SK-N-SH (cell line): ENCODE results near the gene JPH3. TPM values are rescaled to one million over a fixed set of nuclear protein-coding genes. Genes with fewer than 3 reads are reported as not detected.

Experiments used
- CTCF ChIA-PET: fragments of 300-600, 350-600 bp; formaldehyde crosslinking; extraction: SDS; loops from one replicate; lab custom pipeline; 2021; lab: Yijun Ruan, JAX
- POLR2A ChIA-PET: fragments of 350-600 bp; sonication (Branson Sonifier 250); formaldehyde crosslinking; extraction: SDS; loops from one replicate; lab custom pipeline; 2020; ENCODE audit warnings: antibody characterized with exemption, inconsistent platforms; lab: Yijun Ruan, JAX
- DNase-seq: peaks from one replicate; pipeline ENCODE4 v3.0.0; 2012
- H2AFZ ChIP-seq: fragments of 200-600 bp; sonication (generic); 2 replicates; pipeline ENCODE4 v1.8.1; 2016; ENCODE audit warnings: antibody characterized with exemption, mild to moderate bottlenecking, low read depth
- H3F3A ChIP-seq: fragments of 200-600 bp; sonication (generic); replicated peaks from 2 replicates; pipeline ENCODE3; 2016; ENCODE audit warnings: antibody characterized with exemption, mild to moderate bottlenecking; ENCODE audit not compliant: insufficient read depth
- H3K27ac ChIP-seq, 2 experiments: fragments of 200-500 bp in 1 of 2; fragments of 200-600 bp in 1 of 2; sonication (Bioruptor generic) in 1 of 2; sonication (generic), shearing (Covaris generic) in 1 of 2; 2 replicates each; pipeline versions ENCODE4 v1.5.1 to v1.6.1; 2014 to 2016; ENCODE audit warnings: low read depth in 2 of 2, inconsistent platforms in 1 of 2, low read length in 1 of 2, mild to moderate bottlenecking in 1 of 2, mixed read lengths in 1 of 2
- H3K27me3 ChIP-seq: fragments of 200-600 bp; sonication (generic), shearing (Covaris generic); 2 replicates; pipeline ENCODE4 v1.6.1; 2016; ENCODE audit warnings: mixed run types; ENCODE audit not compliant: insufficient read depth
- H3K36me3 ChIP-seq, 2 experiments: fragments of 200-500 bp in 1 of 2; fragments of 200-600 bp in 1 of 2; sonication (Bioruptor generic) in 1 of 2; sonication (generic) in 1 of 2; replicated peaks in 1 of 2; 2 replicates each; pipeline versions ENCODE3 to v1.5.1; 2014 to 2016; ENCODE audit warnings: low read length in 1 of 2, mild to moderate bottlenecking in 1 of 2; ENCODE audit not compliant: insufficient read depth in 2 of 2, control insufficient read depth in 1 of 2
- H3K4me1 ChIP-seq, 2 experiments: fragments of 200-500 bp in 1 of 2; fragments of 200-600 bp in 1 of 2; sonication (Bioruptor generic) in 1 of 2; sonication (generic), shearing (Covaris generic) in 1 of 2; 2 replicates each; pipeline versions ENCODE4 v1.5.1 to v1.6.1; 2014 to 2016; ENCODE audit warnings: low read depth in 1 of 2, low read length in 1 of 2, mixed run types in 1 of 2; ENCODE audit not compliant: insufficient read depth in 2 of 2, control insufficient read depth in 1 of 2
- H3K4me2 ChIP-seq: fragments of 200-600 bp; sonication (generic), shearing (Covaris generic); 2 replicates; pipeline ENCODE4 v1.6.1; 2017; ENCODE audit warnings: mixed run types
- H3K4me3 ChIP-seq, 2 experiments: fragments of 200-500 bp in 1 of 2; fragments of 200-600 bp in 1 of 2; sonication (Bioruptor generic) in 1 of 2; sonication (generic), shearing (Covaris generic) in 1 of 2; 2 replicates each; pipeline versions ENCODE4 v1.5.1 to v1.8.1; 2014 to 2016; ENCODE audit warnings: low read depth in 2 of 2, inconsistent platforms in 1 of 2, low read length in 1 of 2, mild to moderate bottlenecking in 1 of 2, mixed read lengths in 1 of 2, moderate library complexity in 1 of 2
- H3K79me2 ChIP-seq: fragments of 200-600 bp; sonication (generic); 2 replicates; pipeline ENCODE4 v1.8.1; 2017; ENCODE audit warnings: mild to moderate bottlenecking; ENCODE audit not compliant: insufficient read depth
- H3K9ac ChIP-seq: fragments of 200-600 bp; sonication (generic); 2 replicates; pipeline ENCODE4 v1.6.1; 2017; ENCODE audit warnings: mixed run types
- H3K9me2 ChIP-seq: fragments of 200-600 bp; sonication (generic); 2 replicates; pipeline ENCODE4 v1.6.1; 2017; ENCODE audit warnings: mixed run types
- H3K9me3 ChIP-seq: fragments of 200-600 bp; sonication (generic); 2 replicates; pipeline ENCODE4 v1.6.1; 2017; ENCODE audit warnings: mixed run types, mild to moderate bottlenecking, moderate library complexity
- H4K20me1 ChIP-seq: fragments of 200-600 bp; sonication (generic); 2 replicates; pipeline ENCODE4 v1.6.1; 2017; ENCODE audit warnings: mild to moderate bottlenecking, mixed run types; ENCODE audit not compliant: insufficient read depth
- ELF1 ChIP-seq: IDR thresholded peaks from 2 replicates; pipeline ENCODE4 v1.4.0; 2012
- EP300 ChIP-seq, 2 experiments: IDR thresholded peaks; 2 replicates each; pipeline versions ENCODE4 v1.4.0 to v1.6.1; 2012; ENCODE audit warnings: borderline replicate concordance in 1 of 2, low read depth in 1 of 2, low read length in 1 of 2
- FOSL2 ChIP-seq: IDR thresholded peaks from 2 replicates; pipeline ENCODE4 v1.4.0; 2012; ENCODE audit warnings: low read depth, mild to moderate bottlenecking, moderate library complexity, borderline replicate concordance
- FOXM1 ChIP-seq: IDR thresholded peaks from 2 replicates; pipeline ENCODE4 v1.4.0; 2012; ENCODE audit warnings: low read depth, mild to moderate bottlenecking
- GABPA ChIP-seq: IDR thresholded peaks from 2 replicates; pipeline ENCODE4 v1.4.0; 2012; ENCODE audit warnings: low read depth, mild to moderate bottlenecking
- GATA2 ChIP-seq: sonication (generic); formaldehyde crosslinking; IDR thresholded peaks from 2 replicates; pipeline ENCODE4 v1.5.0; 2020; ENCODE audit warnings: mild to moderate bottlenecking, missing genetic modification reagents
- NFIC ChIP-seq: IDR thresholded peaks from 2 replicates; pipeline ENCODE4 v1.4.0; 2012; ENCODE audit warnings: borderline replicate concordance
- NRF1 ChIP-seq: IDR thresholded peaks from 2 replicates; pipeline ENCODE4 v1.6.1; 2012; ENCODE audit warnings: low read depth, mild to moderate bottlenecking, low read length
- PBX3 ChIP-seq: IDR thresholded peaks from 2 replicates; pipeline ENCODE4; 2012
- RAD21 ChIP-seq: IDR thresholded peaks from 2 replicates; pipeline ENCODE4 v1.6.1; 2012; ENCODE audit warnings: mild to moderate bottlenecking, low read length
- RCOR1 ChIP-seq: fragments of 150-350 bp; IDR thresholded peaks from 2 replicates; pipeline ENCODE4 v1.6.1; 2017; ENCODE audit warnings: antibody characterized with exemption, low read length
- RXRA ChIP-seq: IDR thresholded peaks from 2 replicates; pipeline ENCODE4 v1.4.0; 2012; ENCODE audit warnings: low read depth, mild to moderate bottlenecking, borderline replicate concordance
- TCF12 ChIP-seq: IDR thresholded peaks from 2 replicates; pipeline ENCODE4 v1.4.0; 2012
- USF1 ChIP-seq: IDR thresholded peaks from 2 replicates; pipeline ENCODE4 v1.4.0; 2012; ENCODE audit warnings: low read depth, borderline replicate concordance
- ZBTB33 ChIP-seq: IDR thresholded peaks from 2 replicates; pipeline ENCODE4 v1.4.0; 2012; ENCODE audit warnings: low read depth, borderline replicate concordance
- WGBS: methylation state at CpG from one replicate; pipeline ENCODE4 v1.1.6; 2017; ENCODE audit warnings: low lambda C conversion rate; 5-methylcytosine and 5-hydroxymethylcytosine counted together
- polyA plus RNA-seq, 3 experiments: library from polyadenylated mRNA; depleted of rRNA; stranded (reverse); fragments of >200 nt; gene quantifications; 2 replicates each; pipeline ENCODE4 v1.2.3, GENCODE V29; 2012

The JPH3 gene
- polyA plus RNA-seq, 1 of the 3 experiments (the other 2 are of a cell fraction), result 0.25 TPM

- TF ChIP-seq TCF12, result no peak
- no peak for TF ChIP-seq GATA2
- TF ChIP-seq ELF1, result no peak
- no peak for TF ChIP-seq PBX3
- Histone ChIP-seq H3K79me2 (no peaks in the 10 kb centered on the region), H3K4me1 (no peaks in the 10 kb centered on the region; a peak in 1 of 4 replicates), H3K4me2 (no peak overlapping the region), H3K9me2 (no peaks in the 10 kb centered on the region), H4K20me1 (no peaks in the 10 kb centered on the region), H3K27ac (no peak overlapping the region), H3K9me3 (no peaks in the 10 kb centered on the region), H2AFZ (no peak overlapping the region), H3K36me3 (peaks cover 0 to 64% of the 10 kb centered on the region in 2 experiments), H3K9ac (no peak overlapping the region), H3K4me3 (no peak overlapping the region), H3K27me3 (no peaks in the 10 kb centered on the region), H3F3A (no peaks in the 10 kb centered on the region)
- DNase-seq, result no peak
- POLR2A ChIA-PET, result no interaction called here
- WGBS, result 96% methylated on average over 39 of the region's 49 CpGs
- CTCF ChIA-PET, result no interaction called here
Observed at GRCh38 chr16:87708881-87709638, 106.8 kb downstream of the JPH3 start.

GRCh38 chr16:87709677-87710076, 107.4 kb downstream of the JPH3 start:
- H3K9me2 ChIP-seq, result no peaks in the 10 kb centered on the region
- H2AFZ ChIP-seq, result no peak overlapping the region
- 97% methylated on average over 10 of the region's 12 CpGs for WGBS
- ChIA-PET CTCF (interaction anchor here (1.3 kb wide), 1 partner anchor 121 kb away, joined by 4 read pairs; no protein-coding TSS in a partner anchor), POLR2A (no interaction called here)
- TF ChIP-seq NFIC (no peak), RCOR1 (no peak), ZBTB33 (no peak), GATA2 (no peak), NRF1 (no peak), RAD21 (no peak), RXRA (no peak), GABPA (no peak), FOXM1 (no peak), EP300 (IDR thresholded peaks at IDR 0.05; ENCODE audit: borderline replicate concordance in 1 of 2, low read depth in 1 of 2, low read length in 1 of 2) (no peak), TCF12 (no peak), FOSL2 (no peak), USF1 (no peak)
- H3K4me1 ChIP-seq, result no peaks in the 10 kb centered on the region; a peak in 1 of 4 replicates
- no peak overlapping the region for H3K4me2 ChIP-seq
- no peak overlapping the region; a peak in 1 of 4 replicates for H3K27ac ChIP-seq
- peaks cover 0 to 68% of the 10 kb centered on the region in 2 experiments for H3K36me3 ChIP-seq
- H3K27me3 ChIP-seq, result no peaks in the 10 kb centered on the region
- H3K79me2 ChIP-seq, result no peaks in the 10 kb centered on the region
- H3K4me3 ChIP-seq, result no peak overlapping the region
- no peak for DNase-seq
- H4K20me1 ChIP-seq, result no peaks in the 10 kb centered on the region
- H3K9me3 ChIP-seq, result no peaks in the 10 kb centered on the region
- H3F3A ChIP-seq, result no peaks in the 10 kb centered on the region
- no peak overlapping the region for H3K9ac ChIP-seq
